ENCODE data around the gene ETV5.

ETV5 gene

DNA sequence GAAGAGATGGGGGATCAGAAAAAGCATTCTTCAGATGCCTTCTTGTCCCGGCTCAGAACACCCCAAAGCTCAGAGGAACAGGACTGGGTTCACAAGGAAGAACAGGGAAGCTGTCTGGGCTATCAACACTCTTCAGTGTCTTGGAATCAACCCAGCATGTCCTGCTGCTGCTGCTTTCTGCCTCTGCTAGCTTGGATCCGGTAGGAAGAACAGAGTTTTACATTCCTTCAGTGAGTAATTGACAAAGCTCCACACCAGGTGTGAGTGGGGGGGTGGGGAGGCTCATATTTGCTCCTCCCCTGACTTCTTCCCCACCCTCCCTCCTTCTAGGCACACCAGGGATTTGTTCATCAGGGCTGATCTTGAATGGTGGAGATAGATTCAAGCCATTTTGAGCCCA, 13.1 kb upstream of the ETV5 start:
- DNase-seq = no peak

DNA sequence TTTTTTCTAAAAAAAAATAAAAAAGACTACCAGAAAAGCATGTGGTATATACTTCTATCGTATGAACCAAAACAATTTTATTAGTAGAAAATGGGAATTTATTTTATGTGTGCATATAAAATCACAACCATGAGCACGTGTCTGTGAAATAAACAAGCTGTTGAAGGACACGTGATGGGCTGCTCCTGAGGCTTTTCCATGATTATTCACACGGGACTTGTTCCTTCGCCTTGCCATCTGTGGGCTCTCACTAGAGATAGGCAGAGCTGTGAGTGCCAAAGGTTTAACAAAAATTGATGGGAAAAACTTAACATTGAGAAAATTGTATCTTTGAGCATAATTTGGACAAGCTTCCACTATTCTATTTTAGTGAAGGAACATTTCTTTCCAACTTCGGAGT, 12.4 kb upstream of the ETV5 start:
- DNase-seq = no peak

DNA sequence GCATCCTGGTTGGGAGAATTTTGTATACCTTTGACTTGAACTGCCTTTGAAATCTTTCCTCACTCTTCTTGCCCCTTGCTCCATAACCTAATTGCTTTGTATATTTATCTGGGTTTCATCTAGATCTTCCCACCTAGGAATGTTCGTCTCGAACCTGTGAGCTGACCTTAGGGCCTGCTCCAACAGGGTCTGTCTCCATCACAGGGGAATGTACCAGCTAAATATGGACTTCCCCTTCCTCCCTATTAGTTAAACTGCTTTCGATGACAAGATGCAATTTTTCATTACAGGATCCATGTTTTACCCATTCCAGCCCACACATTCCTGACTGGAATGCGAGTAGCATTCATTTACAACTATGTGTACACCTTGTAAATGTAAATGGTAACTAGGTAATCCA, 10.6 kb upstream of the ETV5 start:
- no peak for DNase-seq

GRCh38 chr3:186118692-186119091, 9.8 kb upstream of the ETV5 start:
- DNase-seq = no peak

- DNase-seq = no peak
Observed at GRCh38 chr3:186117521-186118134, 8.7 kb upstream of the ETV5 start.

GRCh38 chr3:186115239-186115996, 6.5 kb upstream of the ETV5 start:
- DNase-seq = no peak

GRCh38 chr3:186110975-186111974, 2.4 kb upstream of the ETV5 start:
- no peak for DNase-seq

DNA sequence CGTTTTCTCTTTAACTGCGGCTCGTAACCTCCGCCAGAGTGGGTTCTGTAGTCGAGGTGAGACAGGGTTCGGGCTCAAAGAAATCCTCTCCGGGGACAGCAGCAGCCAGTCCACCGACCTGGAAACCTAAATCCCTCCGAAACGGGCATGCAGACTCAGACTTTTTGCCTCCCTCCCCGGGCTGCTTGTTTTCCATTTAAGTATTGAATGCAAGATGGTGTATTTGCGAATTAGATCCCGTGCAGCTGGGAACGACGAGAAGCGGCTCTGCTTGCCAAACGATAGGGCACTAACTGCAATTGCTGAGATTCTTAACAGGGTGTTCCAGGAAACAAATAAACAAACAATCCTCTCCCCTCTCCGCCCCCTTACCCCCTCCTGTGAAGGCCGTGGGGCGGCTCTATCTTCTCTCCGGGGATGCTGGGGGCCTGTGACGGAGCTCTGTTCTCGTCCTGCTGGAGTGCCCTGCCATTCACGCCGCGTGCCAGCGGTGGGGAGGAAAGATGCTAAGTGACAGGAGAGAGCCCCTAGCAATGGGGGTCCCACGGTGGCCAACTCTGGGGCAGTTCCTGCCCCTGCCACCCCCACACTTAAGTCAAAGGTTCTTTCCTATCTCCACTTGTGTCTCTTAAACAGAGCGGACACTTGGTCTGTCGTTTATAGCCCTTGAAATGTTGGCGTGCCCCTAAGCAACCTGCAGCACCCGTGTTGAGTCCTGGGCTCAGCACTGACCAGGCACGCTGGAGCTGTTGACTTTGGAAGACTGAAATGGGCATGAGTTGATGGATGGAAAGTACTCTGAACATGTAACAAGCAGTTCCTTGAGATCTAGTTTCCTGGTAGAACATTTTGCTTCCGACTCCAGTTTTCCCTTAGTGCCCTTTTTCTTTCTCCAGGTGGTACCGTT, 1.3 kb upstream of the ETV5 start:
- no peak for DNase-seq

- peak; percentile 35 to 55 for DNase-seq
Observed at GRCh38 chr3:186108106-186108940, 566 bp downstream of the ETV5 start.

DNA sequence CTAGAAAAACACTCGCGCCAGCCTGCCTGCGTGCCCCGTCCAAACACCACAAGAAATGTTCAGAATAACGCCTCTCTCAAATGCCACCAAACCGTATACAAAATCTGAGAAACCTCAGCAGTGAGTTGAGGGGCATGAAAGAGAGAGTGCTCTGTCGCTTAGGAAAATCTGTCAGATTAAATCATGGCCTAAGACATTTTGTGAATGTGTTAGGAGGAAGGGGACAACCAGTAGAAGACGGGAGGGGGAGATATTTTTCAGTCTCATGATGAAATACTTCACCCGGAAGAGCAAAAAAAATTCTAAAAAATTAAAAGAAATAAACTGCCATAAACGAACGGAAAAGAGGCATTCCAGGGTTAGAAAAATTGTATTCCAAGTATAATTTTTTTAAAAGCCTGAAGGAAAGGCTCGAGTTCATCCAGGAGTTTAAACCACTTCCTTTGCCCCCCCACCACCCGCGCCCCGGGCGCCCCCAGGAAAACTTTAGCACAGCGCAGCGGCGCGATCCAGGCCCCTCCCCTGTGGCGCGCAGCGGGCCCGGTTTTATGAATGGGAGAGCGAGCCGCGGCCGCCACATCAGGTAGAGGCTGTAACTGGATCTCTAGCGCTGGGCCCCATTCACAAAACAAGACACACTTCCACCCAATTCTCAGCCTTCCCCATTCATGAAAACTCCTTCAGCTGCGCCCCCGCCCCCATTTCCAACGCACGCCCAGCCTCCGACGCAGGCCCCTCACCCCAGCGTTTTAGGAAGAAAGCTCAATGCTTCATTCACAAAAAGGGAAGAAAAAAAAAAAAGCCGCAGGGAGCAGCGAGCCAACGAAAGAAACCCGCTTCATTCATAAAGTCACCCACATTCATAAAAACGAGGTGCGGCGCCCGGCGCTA, 1.4 kb downstream of the ETV5 start:
- DNase-seq = peak; percentile 19 to 67

DNA sequence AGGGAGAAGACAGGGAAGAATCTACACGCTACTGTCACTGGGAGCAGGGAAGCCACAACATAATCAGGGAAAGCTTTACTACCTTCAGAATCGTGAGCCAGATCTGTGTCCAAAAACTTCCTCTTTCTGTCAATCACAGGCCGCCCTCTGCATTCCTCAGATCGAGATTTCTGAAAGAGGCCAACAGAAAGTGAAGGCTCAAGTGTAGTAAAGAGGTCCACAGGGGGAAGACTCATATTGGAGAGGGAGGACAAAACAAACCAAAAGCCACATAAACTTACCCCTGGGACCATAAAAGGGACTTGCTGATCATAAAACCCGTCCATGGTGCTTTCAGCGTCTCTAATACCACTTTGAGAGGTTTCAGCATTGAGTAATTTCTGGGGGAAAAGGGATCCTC, 3.3 kb downstream of the ETV5 start:
- DNase-seq = no peak

DNA sequence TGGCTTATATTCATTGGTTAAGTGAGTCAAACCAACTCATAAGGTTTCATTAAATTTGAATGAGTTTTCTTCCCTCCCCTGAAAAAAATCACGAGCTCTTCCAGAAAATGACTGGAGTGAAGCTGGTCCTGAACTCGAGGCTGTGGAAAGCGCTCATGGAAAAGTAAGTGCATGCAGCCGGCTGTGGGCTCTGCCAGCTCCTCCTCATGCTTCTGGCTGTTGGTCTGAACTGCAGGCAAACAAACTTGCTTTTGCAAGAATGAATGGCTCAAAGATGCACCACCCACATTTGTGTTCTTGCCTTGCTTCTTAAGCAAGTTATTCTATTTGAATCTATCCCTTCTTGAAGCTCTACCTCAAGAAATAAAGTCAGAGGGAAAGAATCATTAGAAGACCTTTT, 6.2 kb downstream of the ETV5 start:
- DNase-seq = no peak

DNA sequence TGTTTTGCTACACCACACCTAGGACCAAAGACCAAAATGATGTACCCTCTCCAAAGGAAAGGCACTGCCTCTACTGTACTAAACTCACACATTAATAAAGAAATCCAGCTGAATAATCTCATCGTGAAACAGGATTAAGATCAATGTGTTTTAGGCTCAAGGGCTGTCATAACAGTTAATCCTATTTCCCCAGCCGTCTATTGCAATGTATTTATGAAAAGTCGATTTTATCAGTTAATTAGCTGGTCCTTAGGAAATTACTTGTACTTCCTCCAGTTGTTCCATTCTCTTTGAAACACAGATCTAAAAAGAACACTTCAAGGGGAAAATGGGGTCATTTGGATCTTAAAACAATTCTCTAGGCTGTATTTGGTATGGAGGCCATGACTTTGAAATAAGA, 8.5 kb downstream of the ETV5 start:
- DNase-seq = no peak

GRCh38 chr3:186099178-186099577, 9.7 kb downstream of the ETV5 start:
- no peak for DNase-seq

- no peak for DNase-seq
Observed at GRCh38 chr3:186098740-186099139, 10.1 kb downstream of the ETV5 start.

DNA sequence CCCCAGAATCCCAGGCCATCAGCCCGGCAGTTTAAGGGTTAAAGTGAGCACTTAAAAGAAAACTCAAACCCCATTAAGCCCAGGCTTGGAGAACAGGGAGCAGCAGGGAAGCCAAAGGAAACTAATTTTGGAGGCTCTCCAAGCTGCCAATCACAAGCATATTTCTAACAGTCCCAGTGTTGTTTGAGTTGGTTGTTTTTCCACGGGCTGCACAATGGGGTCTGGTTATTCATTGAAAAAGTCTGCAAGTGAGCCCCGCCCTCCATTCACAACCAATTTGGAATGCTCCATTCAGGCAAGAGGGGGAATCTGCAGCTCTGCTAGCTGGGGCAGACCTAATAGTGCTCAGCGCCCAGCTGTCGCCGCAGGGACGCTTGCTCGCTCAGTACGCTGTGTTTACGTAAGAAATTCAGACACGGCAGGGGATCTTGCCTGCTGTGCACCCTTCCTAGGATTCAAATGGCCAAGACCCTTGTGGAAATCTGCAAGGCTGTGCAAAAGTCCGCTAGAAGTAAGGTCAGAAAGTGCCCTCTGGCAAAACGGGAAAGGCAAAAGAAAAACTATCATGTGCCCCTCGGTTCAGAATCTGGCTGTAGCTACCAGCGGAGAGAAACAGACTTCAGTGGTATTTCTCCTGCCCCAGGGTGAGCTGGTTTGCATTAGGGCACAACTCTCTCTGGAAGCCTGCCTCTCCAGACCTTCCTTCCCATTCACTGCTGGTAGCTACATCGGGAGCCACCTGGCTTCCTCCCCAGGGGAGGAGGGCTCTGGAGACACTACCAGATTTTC, 11.0 kb downstream of the ETV5 start:
- DNase-seq = no peak

- no peak for DNase-seq
Observed at GRCh38 chr3:186097317-186097662, 11.6 kb downstream of the ETV5 start.

DNA sequence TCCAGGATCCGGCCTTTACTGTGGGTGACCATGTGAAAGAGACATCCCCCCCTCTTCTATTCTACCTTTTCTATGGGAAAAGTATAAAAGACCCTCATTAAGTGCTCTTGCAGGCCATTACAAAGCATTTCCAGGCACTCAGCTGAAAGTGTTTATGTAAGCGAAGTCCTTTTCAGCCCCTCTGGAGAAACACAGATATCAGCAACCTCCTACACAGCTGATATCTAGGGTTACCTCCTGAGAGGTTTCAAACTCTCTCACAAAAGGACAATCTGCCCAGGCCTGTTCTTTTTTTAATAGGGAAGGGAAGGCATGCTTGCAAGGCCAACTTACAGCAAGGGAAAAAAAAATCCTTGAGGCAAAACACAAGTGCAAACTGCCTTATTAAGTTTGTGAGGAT, 12.6 kb downstream of the ETV5 start:
- no peak for DNase-seq

DNA sequence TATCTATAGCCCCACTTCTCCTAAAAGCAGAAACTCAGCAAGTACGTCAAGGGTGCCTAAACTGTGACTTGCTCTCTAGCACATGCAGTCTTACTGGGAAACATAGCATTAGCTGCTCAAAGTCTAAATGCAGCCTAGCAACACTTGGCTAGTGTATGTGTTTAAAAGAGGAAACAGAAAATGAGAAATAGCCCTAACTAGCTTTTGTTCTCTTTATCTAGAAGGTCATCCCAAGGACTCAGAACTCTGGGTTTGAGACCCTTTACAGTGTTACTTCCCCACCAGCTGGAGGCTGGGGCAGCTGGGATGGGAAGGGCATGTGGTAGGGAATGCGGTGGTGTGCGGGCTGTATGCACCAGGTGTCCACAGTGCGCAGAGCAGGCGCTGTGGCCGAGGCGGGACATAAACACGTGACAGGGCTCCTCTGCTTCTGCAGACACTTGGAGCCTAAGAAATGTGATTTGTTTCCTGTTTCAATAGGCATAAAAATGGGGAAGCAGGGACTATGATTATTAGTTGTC, 13.3 kb downstream of the ETV5 start:
- no peak for DNase-seq

Measured in SW 1271 (cell line).